DND-41 (cell line): ENCODE results near the gene MCM5.

ENCODE experiments used
- ATAC-seq: fragments of 200-7000 bp; cut with Tn5 transposase; 3 replicates; pipeline ENCODE4 v1.9.1; 2021; ENCODE audit warnings: low read depth; ENCODE audit not compliant: insufficient read depth
- DNase-seq: peaks from one replicate; pipeline ENCODE4 v3.0.0-alpha.2; 2020
- H2AFZ ChIP-seq: 2 replicates; pipeline ENCODE4 v1.6.0; 2012; ENCODE audit warnings: low read depth, low read length
- H3K27ac ChIP-seq: 2 replicates; pipeline ENCODE4 v1.5.1; 2012; ENCODE audit warnings: low read length, inconsistent platforms
- H3K27me3 ChIP-seq: fragments of 200-600 bp; sonication (generic); 2 replicates; pipeline ENCODE4 v1.6.0; 2012; ENCODE audit warnings: low read length, mild to moderate bottlenecking, inconsistent platforms; ENCODE audit not compliant: insufficient read depth, poor library complexity
- H3K36me3 ChIP-seq: 2 replicates; pipeline ENCODE4 v1.5.1; 2012; ENCODE audit warnings: low read length, inconsistent platforms; ENCODE audit not compliant: insufficient read depth
- H3K4me1 ChIP-seq: 2 replicates; pipeline ENCODE4 v1.5.1; 2012; ENCODE audit warnings: mild to moderate bottlenecking, low read length; ENCODE audit not compliant: insufficient read depth
- H3K4me2 ChIP-seq: 2 replicates; pipeline ENCODE4 v1.6.0; 2012; ENCODE audit warnings: mild to moderate bottlenecking, moderate library complexity, low read length, inconsistent platforms; ENCODE audit not compliant: insufficient read depth
- H3K4me3 ChIP-seq, 2 experiments: fragments of 200-600 bp in 1 of 2; shearing (Covaris generic) in 1 of 2; 2 replicates each; pipeline ENCODE4 v1.5.1; 2012 to 2016; ENCODE audit warnings: inconsistent platforms in 2 of 2, low read length in 2 of 2, mild to moderate bottlenecking in 2 of 2, low read depth in 1 of 2, moderate library complexity in 1 of 2
- H3K79me2 ChIP-seq: 2 replicates; pipeline ENCODE4 v1.6.0; 2012; ENCODE audit warnings: low read length, inconsistent platforms; ENCODE audit not compliant: insufficient read depth
- H3K9ac ChIP-seq: 2 replicates; pipeline ENCODE4 v1.6.0; 2012; ENCODE audit warnings: low read depth, mild to moderate bottlenecking, inconsistent platforms, low read length, moderate library complexity
- H3K9me3 ChIP-seq: 2 replicates; pipeline ENCODE4 v1.5.1; 2012; ENCODE audit warnings: low read length, moderate library complexity, mild to moderate bottlenecking, inconsistent platforms; ENCODE audit not compliant: insufficient read depth, severe bottlenecking
- H4K20me1 ChIP-seq: 2 replicates; pipeline ENCODE4 v1.6.0; 2012; ENCODE audit warnings: low read length; ENCODE audit not compliant: insufficient read depth
- EZH2 ChIP-seq: IDR thresholded peaks from 3 replicates; pipeline ENCODE4 v1.6.1; 2012; ENCODE audit warnings: borderline replicate concordance, low read depth, mild to moderate bottlenecking, moderate library complexity, low read length, inconsistent platforms; ENCODE audit not compliant: severe bottlenecking
- TF ChIP-seq, protein P1 (sequence below): IDR thresholded peaks from 2 replicates; pipeline ENCODE4 v1.5.1; 2012; ENCODE audit warnings: borderline replicate concordance, low read length, moderate library complexity, mild to moderate bottlenecking; ENCODE audit not compliant: poor library complexity, severe bottlenecking; ENCODE audit errors: extremely low read depth

The MCM5 gene

DNA sequence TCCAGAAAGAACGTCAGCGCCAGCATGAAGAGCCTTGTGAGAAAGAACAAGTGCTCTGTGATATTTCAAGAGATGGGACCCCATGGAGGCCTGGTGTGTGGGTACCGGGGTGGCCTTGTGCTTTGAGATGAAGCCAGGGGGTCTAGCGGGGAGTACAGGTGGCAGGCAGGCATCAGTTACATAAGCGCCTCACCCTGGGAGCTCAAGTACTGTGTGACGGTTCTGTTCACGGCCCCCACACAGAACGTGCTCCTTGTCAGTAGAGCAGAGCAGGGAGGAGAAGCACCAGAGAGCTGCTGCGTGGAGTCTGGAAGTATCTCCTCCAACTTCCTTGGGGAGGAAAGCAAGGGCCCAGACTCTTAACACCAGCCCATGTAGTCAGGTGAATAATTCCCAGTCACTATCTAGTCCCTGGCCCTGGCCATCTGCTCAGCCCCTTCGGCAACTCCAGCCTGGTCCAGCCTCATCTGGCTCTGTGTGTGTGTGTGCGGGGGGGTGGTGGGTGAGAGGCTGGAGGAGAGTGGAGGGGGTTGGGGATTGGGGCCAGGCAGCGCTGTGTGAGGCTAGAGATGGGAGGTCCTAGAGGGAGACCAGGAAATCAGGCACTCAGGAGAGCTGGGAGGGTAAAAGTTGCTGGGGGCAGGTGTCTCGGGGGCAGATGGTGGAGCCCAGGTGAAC is 32.4 kb downstream of the MCM5 start:
- Histone ChIP-seq H4K20me1 (peaks cover 34% of the 10 kb centered on the region), H3K9me3 (peaks cover 14% of the 10 kb centered on the region), H3K27ac (no peak overlapping the region), H3K4me3 (no peak overlapping the region), H2AFZ (no peak overlapping the region), H3K27me3 (no peaks in the 10 kb centered on the region), H3K36me3 (peaks cover 91% of the 10 kb centered on the region), H3K79me2 (peaks cover 3% of the 10 kb centered on the region; the same call in 1 of the 2 replicates), H3K9ac (no peak overlapping the region), H3K4me2 (no peak overlapping the region), H3K4me1 (no peaks in the 10 kb centered on the region)
- ATAC-seq (no peak), DNase-seq (no peak)
- TF ChIP-seq, protein P1, sequence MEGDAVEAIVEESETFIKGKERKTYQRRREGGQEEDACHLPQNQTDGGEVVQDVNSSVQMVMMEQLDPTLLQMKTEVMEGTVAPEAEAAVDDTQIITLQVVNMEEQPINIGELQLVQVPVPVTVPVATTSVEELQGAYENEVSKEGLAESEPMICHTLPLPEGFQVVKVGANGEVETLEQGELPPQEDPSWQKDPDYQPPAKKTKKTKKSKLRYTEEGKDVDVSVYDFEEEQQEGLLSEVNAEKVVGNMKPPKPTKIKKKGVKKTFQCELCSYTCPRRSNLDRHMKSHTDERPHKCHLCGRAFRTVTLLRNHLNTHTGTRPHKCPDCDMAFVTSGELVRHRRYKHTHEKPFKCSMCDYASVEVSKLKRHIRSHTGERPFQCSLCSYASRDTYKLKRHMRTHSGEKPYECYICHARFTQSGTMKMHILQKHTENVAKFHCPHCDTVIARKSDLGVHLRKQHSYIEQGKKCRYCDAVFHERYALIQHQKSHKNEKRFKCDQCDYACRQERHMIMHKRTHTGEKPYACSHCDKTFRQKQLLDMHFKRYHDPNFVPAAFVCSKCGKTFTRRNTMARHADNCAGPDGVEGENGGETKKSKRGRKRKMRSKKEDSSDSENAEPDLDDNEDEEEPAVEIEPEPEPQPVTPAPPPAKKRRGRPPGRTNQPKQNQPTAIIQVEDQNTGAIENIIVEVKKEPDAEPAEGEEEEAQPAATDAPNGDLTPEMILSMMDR: no peak
- no peak for TF ChIP-seq EZH2

DNA sequence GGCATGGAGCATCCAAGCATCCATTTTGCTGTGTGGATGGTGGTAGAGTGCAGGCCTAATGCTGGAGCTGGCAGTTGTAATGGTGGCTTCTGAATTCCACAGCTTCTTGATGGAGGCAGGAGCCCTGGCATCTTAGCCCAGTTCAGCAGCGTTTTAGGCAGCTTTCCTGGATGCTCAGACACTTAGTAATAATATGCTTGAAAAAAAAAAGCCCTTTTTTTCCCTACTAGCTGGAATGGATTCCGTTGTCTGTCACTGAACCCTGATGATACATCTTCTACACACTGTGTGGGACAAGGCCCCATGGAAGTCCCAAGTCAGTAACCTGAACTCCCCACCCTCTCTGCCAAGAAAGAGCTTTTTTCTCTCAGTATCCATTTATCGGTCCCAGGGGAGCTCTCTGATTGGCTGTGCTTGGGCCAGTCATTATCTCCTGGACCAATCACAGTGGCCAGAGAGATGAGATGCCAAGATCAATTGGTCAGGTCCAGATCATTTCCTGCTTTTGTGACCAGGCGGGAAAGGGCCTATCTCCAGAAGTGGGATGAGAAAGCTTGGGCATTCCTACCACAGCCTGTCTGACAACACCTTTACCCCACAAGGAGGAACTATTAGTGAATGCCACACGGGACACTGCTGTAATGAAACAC is 34.2 kb downstream of the MCM5 start:
- ATAC-seq (no peak), DNase-seq (no peak)
- no peak overlapping the region for H2AFZ ChIP-seq
- H3K4me2 ChIP-seq: no peak overlapping the region
- no peak overlapping the region for H3K9ac ChIP-seq
- H3K4me1 ChIP-seq: no peaks in the 10 kb centered on the region
- no peak overlapping the region for H3K4me3 ChIP-seq
- peaks cover 39% of the 10 kb centered on the region for H4K20me1 ChIP-seq
- H3K79me2 ChIP-seq: peaks cover 3% of the 10 kb centered on the region; the same call in 1 of the 2 replicates
- H3K27ac ChIP-seq: no peak overlapping the region
- TF ChIP-seq, protein P1: no peak
- TF ChIP-seq EZH2: no peak
- peaks cover 14% of the 10 kb centered on the region for H3K9me3 ChIP-seq
- H3K36me3 ChIP-seq: peaks cover 92% of the 10 kb centered on the region
- H3K27me3 ChIP-seq: no peaks in the 10 kb centered on the region

DNA sequence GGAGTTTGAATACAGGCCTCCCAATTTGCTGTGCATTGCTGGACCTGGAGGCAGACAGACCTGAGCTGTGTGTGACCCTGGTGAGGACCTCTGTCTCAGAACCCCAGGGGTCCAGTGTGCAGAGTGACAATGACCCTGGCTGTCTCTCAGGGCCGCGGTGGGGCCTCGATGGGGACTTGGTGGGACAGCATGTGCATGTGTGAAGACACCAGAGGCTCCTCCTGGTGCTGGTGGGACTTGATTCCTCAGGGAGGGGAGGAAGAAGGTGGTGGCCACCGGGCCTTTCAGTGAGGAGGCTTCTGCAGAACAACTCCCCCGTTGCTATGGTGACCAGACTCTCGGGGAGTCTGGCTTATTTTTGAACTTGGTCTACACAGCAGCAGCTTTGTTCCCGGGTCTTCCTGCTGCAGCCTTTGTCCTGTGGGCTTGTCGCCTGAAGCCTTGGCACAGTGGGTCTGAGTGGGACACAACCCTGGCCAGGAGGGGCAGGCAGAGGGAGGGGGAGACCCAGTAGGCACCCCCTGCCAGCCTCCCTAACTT is 35.3 kb downstream of the MCM5 start:
- ATAC-seq (no peak), DNase-seq (no peak)
- H3K9me3 ChIP-seq: peaks cover 14% of the 10 kb centered on the region
- H3K79me2 ChIP-seq: peaks cover 3% of the 10 kb centered on the region; the same call in 1 of the 2 replicates
- no peak overlapping the region for H3K27ac ChIP-seq
- H3K4me1 ChIP-seq: no peaks in the 10 kb centered on the region
- TF ChIP-seq, protein P1: no peak
- TF ChIP-seq EZH2: no peak
- peaks cover 34% of the 10 kb centered on the region for H4K20me1 ChIP-seq
- H2AFZ ChIP-seq: no peak overlapping the region
- peaks cover 85% of the 10 kb centered on the region for H3K36me3 ChIP-seq
- no peak overlapping the region for H3K9ac ChIP-seq
- no peak overlapping the region for H3K4me3 ChIP-seq
- H3K27me3 ChIP-seq: no peaks in the 10 kb centered on the region
- no peak overlapping the region for H3K4me2 ChIP-seq
